Neural cell (in vitro differentiated cells): Measurements from ENCODE around the gene MRTFB. TPM values are rescaled to one million over a fixed set of nuclear protein-coding genes. Genes with fewer than 3 reads are reported as not detected.

Source experiments
- H2AFZ ChIP-seq: fragments of 200-600, 300-800 bp; sonication (generic), shearing (Covaris generic); 2 replicates; pipeline ENCODE4 v1.6.0; 2014; ENCODE audit warnings: low read depth, mild to moderate bottlenecking, antibody characterized with exemption, low read length, moderate library complexity
- H3F3A ChIP-seq: fragments of 200-600 bp; shearing (Covaris generic); 2 replicates; pipeline ENCODE4 v1.6.1; 2016; ENCODE audit warnings: mild to moderate bottlenecking, moderate library complexity, mixed read lengths, antibody characterized with exemption, low read length; ENCODE audit not compliant: insufficient read depth, poor library complexity, severe bottlenecking
- H3K27ac ChIP-seq: fragments of 200-600, 300-800 bp; sonication (generic), shearing (Covaris generic); 2 replicates; pipeline ENCODE4 v1.5.1; 2014; ENCODE audit warnings: mild to moderate bottlenecking, low read length, moderate library complexity
- H3K27me3 ChIP-seq: fragments of 300-800, 200-600 bp; sonication (generic), shearing (Covaris generic); 2 replicates; pipeline ENCODE4 v1.6.0; 2014; ENCODE audit warnings: mild to moderate bottlenecking, low read depth, low read length, moderate library complexity; ENCODE audit not compliant: insufficient read depth
- H3K36me3 ChIP-seq: fragments of 300-800, 200-600 bp; sonication (generic), shearing (Covaris generic); 2 replicates; pipeline ENCODE4 v1.5.1; 2014; ENCODE audit warnings: mild to moderate bottlenecking, antibody characterized with exemption, low read length, moderate library complexity; ENCODE audit not compliant: insufficient read depth
- H3K4me2 ChIP-seq: fragments of 300-800, 200-600 bp; sonication (generic), shearing (Covaris generic); 2 replicates; pipeline ENCODE4 v1.6.0; 2014; ENCODE audit warnings: mild to moderate bottlenecking, low read length
- H3K4me3 ChIP-seq: fragments of 300-800, 200-600 bp; sonication (generic), shearing (Covaris generic); 2 replicates; pipeline ENCODE4 v1.5.1; 2014; ENCODE audit warnings: mild to moderate bottlenecking, low read length, moderate library complexity
- H3K79me2 ChIP-seq: fragments of 200-600 bp; shearing (Covaris generic); replicated peaks from 2 replicates; pipeline ENCODE4 v1.6.0; 2014; ENCODE audit warnings: mild to moderate bottlenecking, low read length, moderate library complexity; ENCODE audit not compliant: insufficient read depth
- H3K9ac ChIP-seq: fragments of 300-800, 200-600 bp; sonication (generic), shearing (Covaris generic); 2 replicates; pipeline ENCODE4 v1.6.1; 2016; ENCODE audit warnings: mild to moderate bottlenecking, low read length, mixed read lengths
- H3K9me2 ChIP-seq: fragments of 200-600 bp; shearing (Covaris generic); 2 replicates; pipeline ENCODE4 v1.6.1; 2016; ENCODE audit warnings: mild to moderate bottlenecking, low read length, mixed read lengths; ENCODE audit not compliant: insufficient read depth
- H3K9me3 ChIP-seq: fragments of 200-600, 300-800 bp; sonication (generic), shearing (Covaris generic); 2 replicates; pipeline ENCODE4 v1.6.1; 2016; ENCODE audit warnings: mild to moderate bottlenecking, mixed run types, low read length, moderate library complexity, mixed read lengths
- H4K20me1 ChIP-seq: fragments of 200-600 bp; shearing (Covaris generic); 2 replicates; pipeline ENCODE4 v1.6.1; 2016; ENCODE audit warnings: mild to moderate bottlenecking, mixed run types; ENCODE audit not compliant: insufficient read depth
- CTCF ChIP-seq: fragments of 450-650 bp; IDR thresholded peaks from 2 replicates; pipeline ENCODE4 v1.5.1; 2014; ENCODE audit warnings: antibody characterized with exemption, mild to moderate bottlenecking, moderate library complexity; ENCODE audit not compliant: poor library complexity, severe bottlenecking
- EP300 ChIP-seq: fragments of 450-650 bp; conservative IDR thresholded peaks from 2 replicates; pipeline ENCODE4 v1.6.1; 2014; ENCODE audit warnings: antibody characterized with exemption, mild to moderate bottlenecking, moderate library complexity; ENCODE audit not compliant: poor library complexity, severe bottlenecking
- EZH2 ChIP-seq: fragments of 200-600, 300-800 bp; shearing (Covaris generic), sonication (generic); IDR thresholded peaks from 2 replicates; pipeline ENCODE4 v1.6.1; 2014; ENCODE audit warnings: antibody characterized with exemption, low read length, borderline replicate concordance, mild to moderate bottlenecking; ENCODE audit not compliant: insufficient read depth, poor library complexity, severe bottlenecking
- MXI1 ChIP-seq: fragments of 450-650 bp; conservative IDR thresholded peaks from 2 replicates; pipeline ENCODE4 v1.6.1; 2014; ENCODE audit warnings: antibody characterized with exemption, mild to moderate bottlenecking; ENCODE audit not compliant: poor library complexity, severe bottlenecking
- POLR2AphosphoS5 ChIP-seq: IDR thresholded peaks from 2 replicates; pipeline ENCODE4 v1.6.1; 2012
- RAD21 ChIP-seq: fragments of 450-650 bp; conservative IDR thresholded peaks from 2 replicates; pipeline ENCODE4 v1.6.1; 2014; ENCODE audit warnings: antibody characterized with exemption, mild to moderate bottlenecking, moderate library complexity
- REST ChIP-seq: IDR thresholded peaks from 2 replicates; pipeline ENCODE4 v1.6.1; 2012; ENCODE audit warnings: borderline replicate concordance
- SMC3 ChIP-seq: fragments of 450-650 bp; conservative IDR thresholded peaks from 2 replicates; pipeline ENCODE4 v1.6.1; 2014; ENCODE audit warnings: antibody characterized with exemption, mild to moderate bottlenecking, moderate library complexity; ENCODE audit not compliant: poor library complexity
- TAF1 ChIP-seq: IDR thresholded peaks from 2 replicates; pipeline ENCODE4 v1.6.1; 2012; ENCODE audit warnings: low read depth
- polyA plus RNA-seq: library from polyadenylated mRNA; depleted of rRNA; stranded (reverse); fragments of >200 nt; gene quantifications from 2 replicates; pipeline ENCODE4 v1.2.3, GENCODE V29; 2014

MRTFB gene
- polyA plus RNA-seq, 1 donor from 2014 or later: 18.6 TPM

GRCh38 chr16:14180481-14180944 lies 109.4 kb downstream of the MRTFB start:
- H2AFZ ChIP-seq: no peak overlapping the region
- no peak overlapping the region for H3K4me2 ChIP-seq
- H3K27ac ChIP-seq: no peak overlapping the region
- no peaks in the 10 kb centered on the region for H3K79me2 ChIP-seq
- H3K4me3 ChIP-seq: no peak overlapping the region
- TF ChIP-seq POLR2AphosphoS5: no peak
- no peak for TF ChIP-seq REST
- TF ChIP-seq TAF1: no peak
- no peak for TF ChIP-seq EP300
- no peak for TF ChIP-seq MXI1
- no peak for TF ChIP-seq RAD21
- no peak for TF ChIP-seq CTCF
- no peaks in the 10 kb centered on the region for H3K9me2 ChIP-seq
- H3K36me3 ChIP-seq: no peaks in the 10 kb centered on the region
- H3F3A ChIP-seq: no peaks in the 10 kb centered on the region
- no peak overlapping the region for H3K9ac ChIP-seq
- H3K27me3 ChIP-seq: no peaks in the 10 kb centered on the region
- H4K20me1 ChIP-seq: no peaks in the 10 kb centered on the region
- no peaks in the 10 kb centered on the region for H3K9me3 ChIP-seq

GRCh38 chr16:14181371-14182050 lies 110.4 kb downstream of the MRTFB start:
- Histone ChIP-seq H3K4me2 (no peak overlapping the region), H3K4me3 (no peak overlapping the region), H3K27ac (no peak overlapping the region), H3F3A (peaks cover 6% of the 10 kb centered on the region), H3K9ac (no peak overlapping the region), H3K9me2 (no peaks in the 10 kb centered on the region), H2AFZ (no peak overlapping the region), H3K27me3 (no peaks in the 10 kb centered on the region), H4K20me1 (no peaks in the 10 kb centered on the region), H3K9me3 (no peaks in the 10 kb centered on the region), H3K36me3 (no peaks in the 10 kb centered on the region), H3K79me2 (no peaks in the 10 kb centered on the region)
- TF ChIP-seq EP300 (no peak), POLR2AphosphoS5 (no peak), SMC3 (no peak), MXI1 (no peak), TAF1 (no peak), RAD21 (no peak), CTCF (no peak), EZH2 (no peak), REST (no peak)
